ENCODE results near the gene QRICH1. TPM values are rescaled to one million over a fixed set of nuclear protein-coding genes. Genes with fewer than 3 reads are reported as not detected.
A peak's percentile ranks its signal among the peaks of the same experiment; 100 is the strongest.

Gene QRICH1
- total and polyA plus RNA-seq, 10 of the 15 experiments (the other 5 are each of a cell fraction or from before 2014, with no cell fraction given), result 22.2 to 116 (median 81.4) TPM

GRCh38 chr3:49017971-49018706 is 75.7 kb downstream of the QRICH1 start, which contains the start of gene DALRD3:
TSS of gene DALRD3 (minus strand) at chr3:49018580. CDS start at chr3:49018564, 16 bp downstream.
- no TSS peak for BruUV-seq (replicated peaks)
- FAIRE-seq (no peak), ATAC-seq (peak; percentile 26), DNase-seq (ENCODE audit: low read depth, low spot score) (no peak)
- intact Hi-C loops (cut with micrococcal nuclease; ENCODE audit: unreplicated experiment), result no loop called here
- Histone ChIP-seq H4K20me1 (ENCODE audit: control insufficient read depth, insufficient read depth) (no peaks in the 10 kb centered on the region), H3K9ac (ENCODE audit: control insufficient read depth, insufficient read depth, low read length) (peak within 1 kb of the TSS; percentile 81), H3K27me3 (replicated peaks in 1 of 2; ENCODE audit: control insufficient read depth in 2 of 2, insufficient read depth in 2 of 2, low read length in 1 of 2) (no peaks in the 10 kb centered on the region), H3K36me3 (ENCODE audit: control insufficient read depth in 2 of 2, insufficient read depth in 2 of 2, low read length in 1 of 2) (peaks cover 18 to 22% of the 10 kb centered on the region in 2 experiments; a peak in 3 of 4 replicates), H3K4me1 (ENCODE audit: control insufficient read depth, insufficient read depth, low read length) (peaks cover 8% of the 10 kb centered on the region), H3K4me2 (ENCODE audit: control insufficient read depth, insufficient read depth) (peak within 1 kb of the TSS; percentile 86), H3K4me3 (peak within 1 kb of the TSS; percentile 95), H2AFZ (ENCODE audit: control insufficient read depth, low read depth, low read length) (peak within 1 kb of the TSS; percentile 79), H3K27ac (ENCODE audit: control insufficient read depth, insufficient read depth) (peak within 1 kb of the TSS; percentile 59), H3K79me2 (ENCODE audit: control insufficient read depth, insufficient read depth, low read length) (peaks cover 37% of the 10 kb centered on the region), H3K9me3 (replicated peaks; ENCODE audit: control insufficient read depth, insufficient read depth, low read length) (no peaks in the 10 kb centered on the region)
- in situ Hi-C loops (cut with MboI), result no loop called here
- WGBS (ENCODE audit: insufficient coverage, insufficient replicate concordance, low lambda C conversion rate, missing lambda C conversion rate), result under 1% methylated on average over 82 of the region's 85 CpGs
- ChIA-PET SMC1A (ENCODE audit: uncharacterized antibody, unreplicated experiment) (interaction anchor here (0.7 to 4.2 kb wide), 2 partner anchors 10 to 11 kb away, joined by 4 to 21 read pairs; partner anchors contain the start of genes IMPDH2 and WDR6), CTCF (interaction anchor here (0.6 to 5.9 kb wide), 3 partner anchors 10 to 317 kb away, joined by 3 to 83 read pairs (median 21); partner anchors contain the start of genes P4HTM and WDR6), RAD21 (ENCODE audit: unreplicated experiment) (interaction anchor here (0.7 to 2.3 kb wide), 5 partner anchors 9 to 31 kb away, joined by 3 to 12 read pairs (median 4); partner anchors contain the start of genes IMPDH2 and WDR6), POLR2A (interaction anchor here (0.5 to 3.1 kb wide), 6 partner anchors 10 to 115 kb away, joined by 3 to 28 read pairs (median 6); partner anchors contain the start of genes IMPDH2, QRICH1 and WDR6)
- TF ChIP-seq GABPA (IDR thresholded peaks at IDR 0.05; ENCODE audit: low read depth) (no peak), BCL11A (IDR thresholded peaks at IDR 0.05; ENCODE audit: low read depth, low read length) (no peak), POLR2AphosphoS2 (IDR thresholded peaks at IDR 0.05; ENCODE audit: low read depth, low read length) (peak; percentile 88), ZNF384 (IDR thresholded peaks at IDR 0.05; ENCODE audit: borderline replicate concordance, low read depth, low read length) (no peak), HSF1 (IDR thresholded peaks at IDR 0.05; ENCODE audit: low read depth, low read length) (0 out of 2 replicates have a peak, but pooled peaks have one; percentile 14), STAT3 (IDR thresholded peaks at IDR 0.05; ENCODE audit: low read depth, low read length) (no peak), POLR2A (IDR thresholded peaks at IDR 0.05; ENCODE audit: low read depth, low read length) (no peak), BMI1 (IDR thresholded peaks at IDR 0.05; ENCODE audit: borderline replicate concordance) (peak; percentile 96), EED (IDR thresholded peaks at IDR 0.05; ENCODE audit: low read depth) (no peak), SUZ12 (IDR thresholded peaks at IDR 0.05; ENCODE audit: unreplicated experiment) (no peak), NBN (IDR thresholded peaks at IDR 0.05) (no peak), CTCF (IDR thresholded peaks at IDR 0.05 in 2 of 3, conservative IDR thresholded peaks at IDR 0.05 in 1 of 3; ENCODE audit: control insufficient read depth in 2 of 3, extremely low read depth in 1 of 3, insufficient read depth in 1 of 3, low read depth in 3 of 3, low read length in 3 of 3) (no peak), SMAD5 (IDR thresholded peaks at IDR 0.05; ENCODE audit: low read depth) (no peak), HDAC2 (IDR thresholded peaks at IDR 0.05) (no peak)
- TF ChIP-seq, protein P1, sequence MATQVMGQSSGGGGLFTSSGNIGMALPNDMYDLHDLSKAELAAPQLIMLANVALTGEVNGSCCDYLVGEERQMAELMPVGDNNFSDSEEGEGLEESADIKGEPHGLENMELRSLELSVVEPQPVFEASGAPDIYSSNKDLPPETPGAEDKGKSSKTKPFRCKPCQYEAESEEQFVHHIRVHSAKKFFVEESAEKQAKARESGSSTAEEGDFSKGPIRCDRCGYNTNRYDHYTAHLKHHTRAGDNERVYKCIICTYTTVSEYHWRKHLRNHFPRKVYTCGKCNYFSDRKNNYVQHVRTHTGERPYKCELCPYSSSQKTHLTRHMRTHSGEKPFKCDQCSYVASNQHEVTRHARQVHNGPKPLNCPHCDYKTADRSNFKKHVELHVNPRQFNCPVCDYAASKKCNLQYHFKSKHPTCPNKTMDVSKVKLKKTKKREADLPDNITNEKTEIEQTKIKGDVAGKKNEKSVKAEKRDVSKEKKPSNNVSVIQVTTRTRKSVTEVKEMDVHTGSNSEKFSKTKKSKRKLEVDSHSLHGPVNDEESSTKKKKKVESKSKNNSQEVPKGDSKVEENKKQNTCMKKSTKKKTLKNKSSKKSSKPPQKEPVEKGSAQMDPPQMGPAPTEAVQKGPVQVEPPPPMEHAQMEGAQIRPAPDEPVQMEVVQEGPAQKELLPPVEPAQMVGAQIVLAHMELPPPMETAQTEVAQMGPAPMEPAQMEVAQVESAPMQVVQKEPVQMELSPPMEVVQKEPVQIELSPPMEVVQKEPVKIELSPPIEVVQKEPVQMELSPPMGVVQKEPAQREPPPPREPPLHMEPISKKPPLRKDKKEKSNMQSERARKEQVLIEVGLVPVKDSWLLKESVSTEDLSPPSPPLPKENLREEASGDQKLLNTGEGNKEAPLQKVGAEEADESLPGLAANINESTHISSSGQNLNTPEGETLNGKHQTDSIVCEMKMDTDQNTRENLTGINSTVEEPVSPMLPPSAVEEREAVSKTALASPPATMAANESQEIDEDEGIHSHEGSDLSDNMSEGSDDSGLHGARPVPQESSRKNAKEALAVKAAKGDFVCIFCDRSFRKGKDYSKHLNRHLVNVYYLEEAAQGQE (IDR thresholded peaks at IDR 0.05; ENCODE audit: low read depth, low read length), result no peak
- TF ChIP-seq, protein P2, sequence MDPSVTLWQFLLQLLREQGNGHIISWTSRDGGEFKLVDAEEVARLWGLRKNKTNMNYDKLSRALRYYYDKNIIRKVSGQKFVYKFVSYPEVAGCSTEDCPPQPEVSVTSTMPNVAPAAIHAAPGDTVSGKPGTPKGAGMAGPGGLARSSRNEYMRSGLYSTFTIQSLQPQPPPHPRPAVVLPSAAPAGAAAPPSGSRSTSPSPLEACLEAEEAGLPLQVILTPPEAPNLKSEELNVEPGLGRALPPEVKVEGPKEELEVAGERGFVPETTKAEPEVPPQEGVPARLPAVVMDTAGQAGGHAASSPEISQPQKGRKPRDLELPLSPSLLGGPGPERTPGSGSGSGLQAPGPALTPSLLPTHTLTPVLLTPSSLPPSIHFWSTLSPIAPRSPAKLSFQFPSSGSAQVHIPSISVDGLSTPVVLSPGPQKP (IDR thresholded peaks at IDR 0.05; ENCODE audit: low read depth, low read length), result peak; percentile 70; the same call in 1 of the 2 replicates
